Smooth muscle cell (in vitro differentiated cells): ENCODE results near the gene MCM5. TPM values are rescaled to one million over a fixed set of nuclear protein-coding genes. Genes with fewer than 3 reads are reported as not detected.

ENCODE experiments used
- DNase-seq: peaks from one replicate; lab custom pipeline; 2025; ENCODE audit not compliant: unreplicated experiment; lab: John Stamatoyannopoulos, UW
- H2AFZ ChIP-seq: fragments of 200-600 bp; sonication (generic); 2 replicates; pipeline ENCODE4 v1.6.0; 2016; ENCODE audit warnings: antibody characterized with exemption, low read depth, mild to moderate bottlenecking
- H3F3A ChIP-seq: fragments of 200-600 bp; sonication (generic); 2 replicates; pipeline ENCODE4 v1.6.0; 2017; ENCODE audit warnings: antibody characterized with exemption, low read depth
- H3K27ac ChIP-seq: fragments of 200-600 bp; sonication (generic); 2 replicates; pipeline ENCODE4 v1.5.1; 2016; ENCODE audit warnings: low read depth, mild to moderate bottlenecking
- H3K27me3 ChIP-seq: fragments of 200-600 bp; sonication (generic); 2 replicates; pipeline ENCODE4 v1.6.1; 2016; ENCODE audit warnings: low read depth, mild to moderate bottlenecking
- H3K36me3 ChIP-seq: fragments of 200-600 bp; sonication (generic); 2 replicates; pipeline ENCODE4 v1.5.1; 2016; ENCODE audit warnings: low read depth
- H3K4me1 ChIP-seq: fragments of 200-600 bp; sonication (generic); 2 replicates; pipeline ENCODE4 v1.5.1; 2016; ENCODE audit warnings: low read depth
- H3K4me2 ChIP-seq: fragments of 200-600 bp; sonication (generic); 2 replicates; pipeline ENCODE4 v1.6.0; 2016; ENCODE audit warnings: mild to moderate bottlenecking
- H3K4me3 ChIP-seq: fragments of 200-600 bp; sonication (generic); 2 replicates; pipeline ENCODE4 v1.5.1; 2016; ENCODE audit warnings: mild to moderate bottlenecking
- H3K79me2 ChIP-seq: fragments of 200-600 bp; sonication (generic); 2 replicates; pipeline ENCODE4 v1.6.0; 2016; ENCODE audit warnings: low read depth, mild to moderate bottlenecking
- H3K9ac ChIP-seq: fragments of 200-600 bp; sonication (generic); 2 replicates; pipeline ENCODE4 v1.6.0; 2016; ENCODE audit warnings: low read depth
- H3K9me3 ChIP-seq: fragments of 200-600 bp; sonication (generic); replicated peaks from 2 replicates; pipeline ENCODE4 v1.5.1; 2016; ENCODE audit warnings: low read depth
- H4K20me1 ChIP-seq: fragments of 200-600 bp; sonication (generic); 2 replicates; pipeline ENCODE4 v1.6.0; 2016; ENCODE audit warnings: low read depth
- WGBS: methylation state at CpG from one replicate; pipeline ENCODE4 v1.1.7; 2016; ENCODE audit warnings: low lambda C conversion rate; 5-methylcytosine and 5-hydroxymethylcytosine counted together
- polyA plus RNA-seq: library from polyadenylated mRNA; unstranded; fragments of >200 nt; fragmentation: Nextera tagmentation; extraction: Ambion mirVana; gene quantifications from 2 replicates; pipeline ENCODE4 v1.2.1, GENCODE V29; 2016
- total RNA-seq: library from RNA; depleted of rRNA; stranded (reverse); fragments of >200 nt; gene quantifications from 2 replicates; pipeline ENCODE4 v1.2.3, GENCODE V29; 2014
- TF ChIP-seq, protein P1 (sequence below): fragments of 200-600 bp; sonication (generic); IDR thresholded peaks from 2 replicates; pipeline ENCODE4 v1.5.1; 2017; ENCODE audit warnings: borderline replicate concordance, mild to moderate bottlenecking, antibody characterized with exemption; ENCODE audit not compliant: insufficient read depth, poor library complexity, severe bottlenecking

MCM5 gene
- total and polyA plus RNA-seq, 2 experiments from 2014 or later = 28.7 to 31.9 TPM

DNA sequence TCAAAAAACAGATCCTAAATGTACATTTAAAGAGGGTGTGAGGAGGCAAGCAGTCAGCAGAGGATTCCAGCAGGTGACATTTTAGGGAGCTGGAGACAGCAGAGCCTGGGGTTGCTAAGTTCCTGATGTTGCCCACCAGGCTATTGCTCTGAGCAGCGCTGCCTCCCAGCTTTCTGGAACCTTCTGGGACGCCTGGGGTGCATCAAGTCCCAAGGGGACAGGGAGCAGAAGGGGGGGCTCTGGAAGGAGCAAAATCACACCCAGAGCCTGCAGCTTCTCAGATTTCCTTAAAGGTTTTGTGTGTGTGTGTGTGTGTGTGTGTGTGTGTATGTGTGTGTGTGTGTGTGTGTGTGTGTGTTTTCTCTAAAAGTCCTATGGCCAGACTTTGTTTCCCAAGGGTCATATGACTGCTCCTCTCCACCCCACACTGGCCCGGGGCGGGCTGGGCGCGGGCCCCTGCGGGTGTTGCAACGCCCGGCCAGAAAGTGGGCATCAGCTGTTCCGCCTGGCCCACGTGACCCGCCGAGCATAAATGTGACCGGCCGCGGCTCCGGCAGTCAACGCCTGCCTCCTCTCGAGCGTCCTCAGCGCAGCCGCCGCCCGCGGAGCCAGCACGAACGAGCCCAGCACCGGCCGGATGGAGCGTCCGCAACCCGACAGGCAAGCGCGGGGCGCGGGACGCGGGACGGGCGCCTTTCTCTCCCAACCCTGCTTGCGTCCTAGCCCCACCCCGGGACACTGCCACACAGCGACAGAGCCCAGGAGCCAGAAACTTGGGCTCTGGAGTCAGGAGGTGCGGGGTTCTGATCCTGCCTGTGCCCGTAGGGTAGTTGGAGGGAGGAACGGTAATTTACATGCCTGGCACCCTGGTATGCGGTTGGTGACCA lies 19.2 kb upstream of the MCM5 start, which contains the start of gene HMOX1:
Gene HMOX1, plus strand, starts transcription at position 560 of the 887 bp plus-strand sequence. Its CDS starts 78 bp downstream, at position 638.
- peaks cover 13% of the 10 kb centered on the region for H3K4me1 ChIP-seq
- peak within 1 kb of the TSS; percentile 61 for H3K4me3 ChIP-seq
- peak within 1 kb of the TSS; percentile 89 for H2AFZ ChIP-seq
- peaks cover 10% of the 10 kb centered on the region for H3F3A ChIP-seq
- peak; percentile 74 for DNase-seq
- TF ChIP-seq, protein P1, sequence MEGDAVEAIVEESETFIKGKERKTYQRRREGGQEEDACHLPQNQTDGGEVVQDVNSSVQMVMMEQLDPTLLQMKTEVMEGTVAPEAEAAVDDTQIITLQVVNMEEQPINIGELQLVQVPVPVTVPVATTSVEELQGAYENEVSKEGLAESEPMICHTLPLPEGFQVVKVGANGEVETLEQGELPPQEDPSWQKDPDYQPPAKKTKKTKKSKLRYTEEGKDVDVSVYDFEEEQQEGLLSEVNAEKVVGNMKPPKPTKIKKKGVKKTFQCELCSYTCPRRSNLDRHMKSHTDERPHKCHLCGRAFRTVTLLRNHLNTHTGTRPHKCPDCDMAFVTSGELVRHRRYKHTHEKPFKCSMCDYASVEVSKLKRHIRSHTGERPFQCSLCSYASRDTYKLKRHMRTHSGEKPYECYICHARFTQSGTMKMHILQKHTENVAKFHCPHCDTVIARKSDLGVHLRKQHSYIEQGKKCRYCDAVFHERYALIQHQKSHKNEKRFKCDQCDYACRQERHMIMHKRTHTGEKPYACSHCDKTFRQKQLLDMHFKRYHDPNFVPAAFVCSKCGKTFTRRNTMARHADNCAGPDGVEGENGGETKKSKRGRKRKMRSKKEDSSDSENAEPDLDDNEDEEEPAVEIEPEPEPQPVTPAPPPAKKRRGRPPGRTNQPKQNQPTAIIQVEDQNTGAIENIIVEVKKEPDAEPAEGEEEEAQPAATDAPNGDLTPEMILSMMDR = no peak
- no peaks in the 10 kb centered on the region for H4K20me1 ChIP-seq
- no peak within 1 kb of the TSS for H3K27ac ChIP-seq
- no peaks in the 10 kb centered on the region for H3K9me3 ChIP-seq
- no peaks in the 10 kb centered on the region for H3K27me3 ChIP-seq
- H3K36me3 ChIP-seq = no peaks in the 10 kb centered on the region
- H3K4me2 ChIP-seq = peak within 1 kb of the TSS; percentile 92
- H3K79me2 ChIP-seq = no peaks in the 10 kb centered on the region
- peak within 1 kb of the TSS; percentile 35 for H3K9ac ChIP-seq
- WGBS = 4% methylated on average over 40 of the region's 47 CpGs

DNA sequence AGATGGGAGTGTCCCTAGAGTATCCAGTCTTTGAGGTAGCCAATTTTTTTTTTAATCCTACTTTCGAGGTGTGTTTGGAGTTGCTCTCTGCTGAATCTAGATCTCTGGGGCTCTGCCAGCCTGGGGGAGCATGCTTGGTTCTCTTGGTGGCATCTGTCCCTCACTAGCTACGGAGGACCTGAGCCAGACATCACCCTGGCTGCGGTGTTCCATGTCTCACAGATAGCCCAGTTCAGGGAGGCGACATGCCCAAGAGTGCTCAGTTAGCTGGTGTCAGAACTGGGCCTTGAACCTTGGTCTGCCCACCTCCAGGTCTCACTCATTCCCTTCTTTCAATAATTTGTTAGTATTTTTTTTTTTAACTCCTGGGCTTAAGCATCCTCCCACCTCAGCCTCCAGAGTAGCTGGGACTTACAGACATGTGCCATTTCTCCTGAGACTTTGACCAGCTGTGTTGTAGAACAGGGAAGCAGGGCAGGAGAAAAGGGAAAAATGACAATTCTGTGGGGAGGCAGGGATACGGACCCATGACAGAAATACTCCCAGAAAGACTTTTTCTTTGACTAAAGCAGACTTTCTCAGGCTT lies 18.4 kb upstream of the MCM5 start:
- H3K36me3 ChIP-seq = no peaks in the 10 kb centered on the region

DNA sequence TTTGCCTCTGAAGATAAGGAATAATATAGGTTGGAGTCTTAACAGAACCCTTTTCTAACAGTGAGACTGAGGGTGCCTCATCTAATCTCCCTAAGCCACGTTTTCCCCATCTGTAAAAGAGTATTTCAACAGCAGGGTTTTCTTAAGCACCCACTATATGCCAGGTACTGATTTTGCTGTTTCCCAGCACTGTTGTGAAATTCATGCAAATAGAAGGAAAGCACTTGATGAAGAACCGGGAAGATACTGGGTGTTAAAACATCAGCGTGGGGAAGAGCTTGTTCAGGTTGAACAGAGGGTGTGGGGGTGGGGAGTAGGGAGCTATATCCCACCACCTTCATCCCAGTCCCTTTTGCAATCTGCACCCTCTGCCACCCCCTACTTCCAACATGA lies 16.3 kb upstream of the MCM5 start:
- no peaks in the 10 kb centered on the region for H4K20me1 ChIP-seq
- no peak overlapping the region for H3K4me3 ChIP-seq
- H3K27ac ChIP-seq = no peak overlapping the region
- H3K4me1 ChIP-seq = no peaks in the 10 kb centered on the region
- no peaks in the 10 kb centered on the region for H3K27me3 ChIP-seq
- TF ChIP-seq, protein P1 = no peak
- H2AFZ ChIP-seq = no peak overlapping the region
- DNase-seq = no peak
- no peaks in the 10 kb centered on the region for H3K79me2 ChIP-seq
- no peaks in the 10 kb centered on the region for H3F3A ChIP-seq
- no peak overlapping the region for H3K9ac ChIP-seq
- H3K36me3 ChIP-seq = no peaks in the 10 kb centered on the region
- no peaks in the 10 kb centered on the region for H3K9me3 ChIP-seq
- H3K4me2 ChIP-seq = no peak overlapping the region
- WGBS = 88% methylated on average over 3 of the region's 3 CpGs

More for the DNA sequence above, 18.4 kb upstream of the MCM5 start:
- no peaks in the 10 kb centered on the region for H3K9me3 ChIP-seq
- DNase-seq = no peak
- H3K4me1 ChIP-seq = peaks cover 9% of the 10 kb centered on the region
- H3K4me2 ChIP-seq = peak overlapping the region; percentile 92
- peaks cover 8% of the 10 kb centered on the region for H3F3A ChIP-seq
- H3K27ac ChIP-seq = no peak overlapping the region
- 71% methylated on average over 5 of the region's 5 CpGs for WGBS
- peak overlapping the region; percentile 89 for H2AFZ ChIP-seq
- H3K79me2 ChIP-seq = no peaks in the 10 kb centered on the region
- peak overlapping the region; percentile 35 for H3K9ac ChIP-seq
- TF ChIP-seq, protein P1 = no peak
- H3K4me3 ChIP-seq = peak overlapping the region; percentile 61
- no peaks in the 10 kb centered on the region for H4K20me1 ChIP-seq
- H3K27me3 ChIP-seq = no peaks in the 10 kb centered on the region
